SK-N-SH (cell line): Measurements from ENCODE around the gene TACC2. TPM values are rescaled to one million over a fixed set of nuclear protein-coding genes. Genes with fewer than 3 reads are reported as not detected.

Experiments
- CTCF ChIA-PET: fragments of 300-600, 350-600 bp; formaldehyde crosslinking; extraction: SDS; loops from one replicate; lab custom pipeline; 2021; lab: Yijun Ruan, JAX
- POLR2A ChIA-PET: fragments of 350-600 bp; sonication (Branson Sonifier 250); formaldehyde crosslinking; extraction: SDS; loops from one replicate; lab custom pipeline; 2020; ENCODE audit warnings: antibody characterized with exemption, inconsistent platforms; lab: Yijun Ruan, JAX
- DNase-seq: peaks from one replicate; pipeline ENCODE4 v3.0.0; 2012
- H2AFZ ChIP-seq: fragments of 200-600 bp; sonication (generic); 2 replicates; pipeline ENCODE4 v1.8.1; 2016; ENCODE audit warnings: antibody characterized with exemption, mild to moderate bottlenecking, low read depth
- H3F3A ChIP-seq: fragments of 200-600 bp; sonication (generic); replicated peaks from 2 replicates; pipeline ENCODE3; 2016; ENCODE audit warnings: antibody characterized with exemption, mild to moderate bottlenecking; ENCODE audit not compliant: insufficient read depth
- H3K27ac ChIP-seq, 2 experiments: fragments of 200-500 bp in 1 of 2; fragments of 200-600 bp in 1 of 2; sonication (Bioruptor generic) in 1 of 2; sonication (generic), shearing (Covaris generic) in 1 of 2; 2 replicates each; pipeline versions ENCODE4 v1.5.1 to v1.6.1; 2014 to 2016; ENCODE audit warnings: low read depth in 2 of 2, inconsistent platforms in 1 of 2, low read length in 1 of 2, mild to moderate bottlenecking in 1 of 2, mixed read lengths in 1 of 2
- H3K27me3 ChIP-seq: fragments of 200-600 bp; sonication (generic), shearing (Covaris generic); 2 replicates; pipeline ENCODE4 v1.6.1; 2016; ENCODE audit warnings: mixed run types; ENCODE audit not compliant: insufficient read depth
- H3K36me3 ChIP-seq, 2 experiments: fragments of 200-500 bp in 1 of 2; fragments of 200-600 bp in 1 of 2; sonication (Bioruptor generic) in 1 of 2; sonication (generic) in 1 of 2; replicated peaks in 1 of 2; 2 replicates each; pipeline versions ENCODE3 to v1.5.1; 2014 to 2016; ENCODE audit warnings: low read length in 1 of 2, mild to moderate bottlenecking in 1 of 2; ENCODE audit not compliant: insufficient read depth in 2 of 2, control insufficient read depth in 1 of 2
- H3K4me1 ChIP-seq, 2 experiments: fragments of 200-500 bp in 1 of 2; fragments of 200-600 bp in 1 of 2; sonication (Bioruptor generic) in 1 of 2; sonication (generic), shearing (Covaris generic) in 1 of 2; 2 replicates each; pipeline versions ENCODE4 v1.5.1 to v1.6.1; 2014 to 2016; ENCODE audit warnings: low read depth in 1 of 2, low read length in 1 of 2, mixed run types in 1 of 2; ENCODE audit not compliant: insufficient read depth in 2 of 2, control insufficient read depth in 1 of 2
- H3K4me2 ChIP-seq: fragments of 200-600 bp; sonication (generic), shearing (Covaris generic); 2 replicates; pipeline ENCODE4 v1.6.1; 2017; ENCODE audit warnings: mixed run types
- H3K4me3 ChIP-seq, 2 experiments: fragments of 200-500 bp in 1 of 2; fragments of 200-600 bp in 1 of 2; sonication (Bioruptor generic) in 1 of 2; sonication (generic), shearing (Covaris generic) in 1 of 2; 2 replicates each; pipeline versions ENCODE4 v1.5.1 to v1.8.1; 2014 to 2016; ENCODE audit warnings: low read depth in 2 of 2, inconsistent platforms in 1 of 2, low read length in 1 of 2, mild to moderate bottlenecking in 1 of 2, mixed read lengths in 1 of 2, moderate library complexity in 1 of 2
- H3K79me2 ChIP-seq: fragments of 200-600 bp; sonication (generic); 2 replicates; pipeline ENCODE4 v1.8.1; 2017; ENCODE audit warnings: mild to moderate bottlenecking; ENCODE audit not compliant: insufficient read depth
- H3K9ac ChIP-seq: fragments of 200-600 bp; sonication (generic); 2 replicates; pipeline ENCODE4 v1.6.1; 2017; ENCODE audit warnings: mixed run types
- H3K9me2 ChIP-seq: fragments of 200-600 bp; sonication (generic); 2 replicates; pipeline ENCODE4 v1.6.1; 2017; ENCODE audit warnings: mixed run types
- H3K9me3 ChIP-seq: fragments of 200-600 bp; sonication (generic); 2 replicates; pipeline ENCODE4 v1.6.1; 2017; ENCODE audit warnings: mixed run types, mild to moderate bottlenecking, moderate library complexity
- H4K20me1 ChIP-seq: fragments of 200-600 bp; sonication (generic); 2 replicates; pipeline ENCODE4 v1.6.1; 2017; ENCODE audit warnings: mild to moderate bottlenecking, mixed run types; ENCODE audit not compliant: insufficient read depth
- ELF1 ChIP-seq: IDR thresholded peaks from 2 replicates; pipeline ENCODE4 v1.4.0; 2012
- EP300 ChIP-seq, 2 experiments: IDR thresholded peaks; 2 replicates each; pipeline versions ENCODE4 v1.4.0 to v1.6.1; 2012; ENCODE audit warnings: borderline replicate concordance in 1 of 2, low read depth in 1 of 2, low read length in 1 of 2
- FOSL2 ChIP-seq: IDR thresholded peaks from 2 replicates; pipeline ENCODE4 v1.4.0; 2012; ENCODE audit warnings: low read depth, mild to moderate bottlenecking, moderate library complexity, borderline replicate concordance
- JUND ChIP-seq: IDR thresholded peaks from 2 replicates; pipeline ENCODE4 v1.4.0; 2012
- MXI1 ChIP-seq: IDR thresholded peaks from 2 replicates; pipeline ENCODE4 v1.6.1; 2012; ENCODE audit warnings: mild to moderate bottlenecking, low read depth, low read length, improper control_type of control experiment
- POLR2AphosphoS5 ChIP-seq: IDR thresholded peaks from 2 replicates; pipeline ENCODE4 v1.6.1; 2012; ENCODE audit warnings: low read depth, low read length
- RFX5 ChIP-seq: IDR thresholded peaks from 2 replicates; pipeline ENCODE4 v1.6.1; 2012; ENCODE audit warnings: mild to moderate bottlenecking, improper control_type of control experiment, low read length
- SIN3A ChIP-seq: IDR thresholded peaks from 2 replicates; pipeline ENCODE4 v1.6.1; 2012; ENCODE audit warnings: low read depth, mild to moderate bottlenecking, low read length, moderate library complexity, borderline replicate concordance
- TAF1 ChIP-seq: IDR thresholded peaks from 2 replicates; pipeline ENCODE4 v1.6.1; 2012; ENCODE audit warnings: low read depth, mild to moderate bottlenecking, low read length, moderate library complexity, borderline replicate concordance
- TCF12 ChIP-seq: IDR thresholded peaks from 2 replicates; pipeline ENCODE4 v1.4.0; 2012
- TEAD4 ChIP-seq: IDR thresholded peaks from 2 replicates; pipeline ENCODE4 v1.4.0; 2012; ENCODE audit warnings: mild to moderate bottlenecking, borderline replicate concordance; ENCODE audit not compliant: insufficient read depth
- whole genome bisulfite sequencing: methylation state at CpG from one replicate; pipeline ENCODE4 v1.1.6; 2017; ENCODE audit warnings: low lambda C conversion rate; 5-methylcytosine and 5-hydroxymethylcytosine counted together
- polyA plus RNA-seq, 3 experiments: library from polyadenylated mRNA; depleted of rRNA; stranded (reverse); fragments of >200 nt; gene quantifications; 2 replicates each; pipeline ENCODE4 v1.2.3, GENCODE V29; 2012
- TF ChIP-seq, protein P1 (sequence below): IDR thresholded peaks from 2 replicates; pipeline ENCODE4 v1.6.1; 2012; ENCODE audit warnings: mild to moderate bottlenecking, low read depth, low read length, moderate library complexity
- TF ChIP-seq, protein P2 (sequence below): fragments of 200-600 bp; sonication (generic); IDR thresholded peaks from 2 replicates; pipeline ENCODE4 v1.6.1; 2017; ENCODE audit warnings: antibody characterized with exemption, mild to moderate bottlenecking, moderate library complexity

The TACC2 gene
- polyA plus RNA-seq, 1 of the 3 experiments (the other 2 are of a cell fraction), result 8.8 TPM

DNA sequence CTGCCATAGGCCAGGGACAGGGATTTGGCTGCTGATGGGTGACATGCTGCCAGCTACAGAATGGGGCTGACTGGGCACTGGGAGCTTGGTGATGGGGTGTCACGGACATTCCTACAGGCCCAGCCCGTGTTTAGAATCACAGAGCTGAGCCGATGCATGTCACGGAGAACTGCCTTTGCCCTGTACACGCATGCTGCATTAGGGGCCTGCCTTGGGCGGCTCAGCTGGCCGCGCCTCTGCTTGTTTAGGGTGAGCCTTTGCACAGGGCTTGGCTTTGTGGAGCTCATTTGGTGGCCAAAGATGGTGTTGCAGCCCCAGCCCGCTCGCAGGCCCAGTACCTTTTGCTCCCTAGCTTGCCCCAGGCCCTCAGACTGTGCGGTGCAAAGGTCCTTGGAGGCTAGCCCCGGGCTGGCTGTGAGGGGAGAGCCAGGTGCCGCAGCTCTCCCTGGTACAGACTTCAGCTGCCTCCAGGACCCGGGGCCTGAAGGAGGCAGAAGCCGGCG, 173.8 kb downstream of the TACC2 start (continued):
- no peak for TF ChIP-seq TEAD4
- no peak for TF ChIP-seq JUND
- TF ChIP-seq TAF1, result no peak
- TF ChIP-seq ELF1, result no peak
- TF ChIP-seq TCF12, result no peak
- TF ChIP-seq SIN3A, result no peak
- TF ChIP-seq, protein P1, sequence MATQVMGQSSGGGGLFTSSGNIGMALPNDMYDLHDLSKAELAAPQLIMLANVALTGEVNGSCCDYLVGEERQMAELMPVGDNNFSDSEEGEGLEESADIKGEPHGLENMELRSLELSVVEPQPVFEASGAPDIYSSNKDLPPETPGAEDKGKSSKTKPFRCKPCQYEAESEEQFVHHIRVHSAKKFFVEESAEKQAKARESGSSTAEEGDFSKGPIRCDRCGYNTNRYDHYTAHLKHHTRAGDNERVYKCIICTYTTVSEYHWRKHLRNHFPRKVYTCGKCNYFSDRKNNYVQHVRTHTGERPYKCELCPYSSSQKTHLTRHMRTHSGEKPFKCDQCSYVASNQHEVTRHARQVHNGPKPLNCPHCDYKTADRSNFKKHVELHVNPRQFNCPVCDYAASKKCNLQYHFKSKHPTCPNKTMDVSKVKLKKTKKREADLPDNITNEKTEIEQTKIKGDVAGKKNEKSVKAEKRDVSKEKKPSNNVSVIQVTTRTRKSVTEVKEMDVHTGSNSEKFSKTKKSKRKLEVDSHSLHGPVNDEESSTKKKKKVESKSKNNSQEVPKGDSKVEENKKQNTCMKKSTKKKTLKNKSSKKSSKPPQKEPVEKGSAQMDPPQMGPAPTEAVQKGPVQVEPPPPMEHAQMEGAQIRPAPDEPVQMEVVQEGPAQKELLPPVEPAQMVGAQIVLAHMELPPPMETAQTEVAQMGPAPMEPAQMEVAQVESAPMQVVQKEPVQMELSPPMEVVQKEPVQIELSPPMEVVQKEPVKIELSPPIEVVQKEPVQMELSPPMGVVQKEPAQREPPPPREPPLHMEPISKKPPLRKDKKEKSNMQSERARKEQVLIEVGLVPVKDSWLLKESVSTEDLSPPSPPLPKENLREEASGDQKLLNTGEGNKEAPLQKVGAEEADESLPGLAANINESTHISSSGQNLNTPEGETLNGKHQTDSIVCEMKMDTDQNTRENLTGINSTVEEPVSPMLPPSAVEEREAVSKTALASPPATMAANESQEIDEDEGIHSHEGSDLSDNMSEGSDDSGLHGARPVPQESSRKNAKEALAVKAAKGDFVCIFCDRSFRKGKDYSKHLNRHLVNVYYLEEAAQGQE, result no peak

DNA sequence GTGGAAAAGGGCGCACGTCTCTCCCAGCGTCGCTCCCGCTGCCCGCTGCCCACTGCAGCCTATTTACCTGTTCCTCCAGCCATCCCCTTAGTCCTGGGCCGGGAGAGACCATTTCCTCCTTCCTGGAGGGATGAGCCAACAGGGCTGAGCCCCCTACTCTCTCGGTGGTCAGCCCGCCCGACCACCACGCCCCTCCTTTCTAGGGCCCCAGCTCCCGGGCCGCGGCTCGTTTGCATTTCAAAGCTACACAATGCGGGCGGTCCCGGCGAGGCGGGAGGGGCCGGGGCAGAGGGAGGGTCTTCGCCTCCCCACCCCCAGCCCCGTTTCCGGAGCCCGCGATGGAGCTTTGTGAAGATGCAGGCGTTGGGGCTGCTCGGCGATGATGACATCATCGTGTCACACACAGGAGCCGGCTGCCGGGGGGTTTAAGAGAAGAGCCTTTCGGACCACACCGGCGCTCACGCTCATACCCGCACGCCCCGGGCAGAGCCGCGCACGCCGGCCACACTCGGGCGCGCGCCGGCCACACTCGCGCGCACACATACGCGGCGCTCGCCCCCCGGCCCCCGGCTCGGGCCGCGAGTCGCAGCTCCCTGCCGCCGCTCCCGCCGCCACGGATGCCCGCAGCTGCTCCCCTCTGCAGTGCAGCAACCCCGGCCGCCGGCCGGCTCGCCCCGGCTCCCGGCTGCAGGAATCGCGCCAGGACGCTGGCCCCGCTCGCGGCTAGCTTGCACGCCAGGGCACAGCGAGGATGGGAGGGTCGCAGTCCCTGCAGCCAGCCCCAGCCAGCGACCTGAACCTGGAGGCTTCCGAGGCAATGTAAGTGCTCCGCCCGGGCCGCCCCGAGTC, 174.4 kb downstream of the TACC2 start:
- CTCF ChIA-PET, result interaction anchor here (0.6 to 9.9 kb wide), 12 partner anchors 9 to 263 kb away, joined by 3 to 111 read pairs (median 3); no protein-coding TSS in a partner anchor

More for the DNA sequence above, 174.4 kb downstream of the TACC2 start:
- Histone ChIP-seq H3K79me2 (no peaks in the 10 kb centered on the region; the same call in 1 of the 2 replicates), H3F3A (no peaks in the 10 kb centered on the region), H2AFZ (peak overlapping the region; percentile 83; the same call in 1 of the 2 replicates), H4K20me1 (no peaks in the 10 kb centered on the region), H3K9ac (peak overlapping the region; percentile 62; the same call in 1 of the 2 replicates), H3K27me3 (no peaks in the 10 kb centered on the region), H3K36me3 (no peaks in the 10 kb centered on the region), H3K27ac (peak overlapping the region in 1 of 2 experiments; percentile 91; a peak in 2 of 4 replicates), H3K9me3 (no peaks in the 10 kb centered on the region), H3K4me1 (peaks cover 0 to 50% of the 10 kb centered on the region in 2 experiments; a peak in 2 of 4 replicates), H3K4me2 (peak overlapping the region; percentile 97), H3K4me3 (peak overlapping the region; percentile 74 to 75), H3K9me2 (no peaks in the 10 kb centered on the region)
- POLR2A ChIA-PET, result interaction anchor here (0.6 to 7.2 kb wide), 15 partner anchors 9 to 236 kb away, joined by 3 to 90 read pairs (median 3); partner anchors contain the start of genes ATE1 and NSMCE4A
- DNase-seq, result peak; percentile 83
- TF ChIP-seq RFX5 (0 out of 2 replicates have a peak, but pooled peaks have one; percentile 16), TEAD4 (no peak), FOSL2 (peak; percentile 5; the same call in 1 of the 2 replicates), POLR2AphosphoS5 (no peak), MXI1 (peak; percentile 52; the same call in 1 of the 2 replicates), EP300 (IDR thresholded peaks at IDR 0.05; ENCODE audit: borderline replicate concordance in 1 of 2, low read depth in 1 of 2, low read length in 1 of 2) (no peak)
- TF ChIP-seq, protein P2, sequence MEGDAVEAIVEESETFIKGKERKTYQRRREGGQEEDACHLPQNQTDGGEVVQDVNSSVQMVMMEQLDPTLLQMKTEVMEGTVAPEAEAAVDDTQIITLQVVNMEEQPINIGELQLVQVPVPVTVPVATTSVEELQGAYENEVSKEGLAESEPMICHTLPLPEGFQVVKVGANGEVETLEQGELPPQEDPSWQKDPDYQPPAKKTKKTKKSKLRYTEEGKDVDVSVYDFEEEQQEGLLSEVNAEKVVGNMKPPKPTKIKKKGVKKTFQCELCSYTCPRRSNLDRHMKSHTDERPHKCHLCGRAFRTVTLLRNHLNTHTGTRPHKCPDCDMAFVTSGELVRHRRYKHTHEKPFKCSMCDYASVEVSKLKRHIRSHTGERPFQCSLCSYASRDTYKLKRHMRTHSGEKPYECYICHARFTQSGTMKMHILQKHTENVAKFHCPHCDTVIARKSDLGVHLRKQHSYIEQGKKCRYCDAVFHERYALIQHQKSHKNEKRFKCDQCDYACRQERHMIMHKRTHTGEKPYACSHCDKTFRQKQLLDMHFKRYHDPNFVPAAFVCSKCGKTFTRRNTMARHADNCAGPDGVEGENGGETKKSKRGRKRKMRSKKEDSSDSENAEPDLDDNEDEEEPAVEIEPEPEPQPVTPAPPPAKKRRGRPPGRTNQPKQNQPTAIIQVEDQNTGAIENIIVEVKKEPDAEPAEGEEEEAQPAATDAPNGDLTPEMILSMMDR, result no peak
- WGBS, result 45% methylated on average over 9 of the region's 89 CpGs
